Measurements from ENCODE around the gene PAK5. TPM values are rescaled to one million over a fixed set of nuclear protein-coding genes. Genes with fewer than 3 reads are reported as not detected.

Gene PAK5
- total RNA-seq, 1 donor from 2014 or later: 0.10 TPM

DNA sequence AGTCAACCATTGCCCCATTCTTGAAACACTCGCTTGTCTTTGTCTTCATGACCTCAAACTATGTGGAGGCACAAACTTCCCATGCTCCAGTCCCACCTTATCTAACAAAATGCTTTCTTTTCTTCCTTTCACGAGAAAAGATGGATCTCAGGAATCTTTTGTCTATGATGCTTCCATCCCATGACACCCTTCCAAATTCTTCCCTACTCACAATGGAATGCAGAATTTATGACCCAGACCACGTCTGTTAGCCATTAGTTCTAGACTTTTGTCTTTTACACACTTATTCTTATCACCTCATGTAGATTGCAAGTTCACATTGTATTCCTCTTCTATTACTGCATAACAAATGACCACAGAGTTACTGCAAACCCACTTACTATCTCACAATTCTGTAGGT is 348.7 kb downstream of the PAK5 start:
- H3K4me3 Mint-ChIP-seq (ENCODE audit: unreplicated experiment): no peak overlapping the region
- DNase-seq (ENCODE audit: low spot score): no peak
- no peaks in the 10 kb centered on the region for H3K4me1 Mint-ChIP-seq (ENCODE audit: unreplicated experiment)
- H3K27ac Mint-ChIP-seq (ENCODE audit: unreplicated experiment): no peak overlapping the region
- no peaks in the 10 kb centered on the region for H3K27me3 Mint-ChIP-seq (ENCODE audit: unreplicated experiment)
- H3K36me3 Mint-ChIP-seq (ENCODE audit: low read depth, unreplicated experiment): no peaks in the 10 kb centered on the region
- no peaks in the 10 kb centered on the region for H3K9me3 Mint-ChIP-seq (ENCODE audit: unreplicated experiment)
- TF ChIP-seq, protein P1, sequence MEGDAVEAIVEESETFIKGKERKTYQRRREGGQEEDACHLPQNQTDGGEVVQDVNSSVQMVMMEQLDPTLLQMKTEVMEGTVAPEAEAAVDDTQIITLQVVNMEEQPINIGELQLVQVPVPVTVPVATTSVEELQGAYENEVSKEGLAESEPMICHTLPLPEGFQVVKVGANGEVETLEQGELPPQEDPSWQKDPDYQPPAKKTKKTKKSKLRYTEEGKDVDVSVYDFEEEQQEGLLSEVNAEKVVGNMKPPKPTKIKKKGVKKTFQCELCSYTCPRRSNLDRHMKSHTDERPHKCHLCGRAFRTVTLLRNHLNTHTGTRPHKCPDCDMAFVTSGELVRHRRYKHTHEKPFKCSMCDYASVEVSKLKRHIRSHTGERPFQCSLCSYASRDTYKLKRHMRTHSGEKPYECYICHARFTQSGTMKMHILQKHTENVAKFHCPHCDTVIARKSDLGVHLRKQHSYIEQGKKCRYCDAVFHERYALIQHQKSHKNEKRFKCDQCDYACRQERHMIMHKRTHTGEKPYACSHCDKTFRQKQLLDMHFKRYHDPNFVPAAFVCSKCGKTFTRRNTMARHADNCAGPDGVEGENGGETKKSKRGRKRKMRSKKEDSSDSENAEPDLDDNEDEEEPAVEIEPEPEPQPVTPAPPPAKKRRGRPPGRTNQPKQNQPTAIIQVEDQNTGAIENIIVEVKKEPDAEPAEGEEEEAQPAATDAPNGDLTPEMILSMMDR (IDR thresholded peaks at IDR 0.05; ENCODE audit: unreplicated experiment): no peak

DNA sequence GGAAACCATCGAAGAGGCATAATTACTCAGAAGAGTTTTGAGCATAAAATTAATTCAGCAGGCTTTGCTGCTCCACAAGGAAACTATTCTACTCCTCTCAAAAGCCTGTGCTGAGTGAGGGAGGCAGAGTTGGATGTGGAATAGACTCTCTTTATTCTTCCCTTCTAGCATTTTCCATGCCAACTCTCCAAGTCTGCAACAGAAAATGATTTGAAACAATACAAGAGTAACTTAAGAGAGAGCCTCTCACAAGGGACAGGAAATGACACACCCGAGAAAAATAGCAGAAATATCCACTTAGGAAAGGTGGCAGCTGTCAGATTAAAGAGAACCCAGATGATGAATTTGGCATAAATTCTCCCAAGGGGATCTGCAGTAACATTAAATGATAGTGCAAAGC is 350.8 kb downstream of the PAK5 start:
- Mint-ChIP-seq H3K27me3 (ENCODE audit: unreplicated experiment) (no peaks in the 10 kb centered on the region), H3K36me3 (ENCODE audit: low read depth, unreplicated experiment) (no peaks in the 10 kb centered on the region), H3K4me3 (ENCODE audit: unreplicated experiment) (no peak overlapping the region), H3K9me3 (ENCODE audit: unreplicated experiment) (no peaks in the 10 kb centered on the region), H3K4me1 (ENCODE audit: unreplicated experiment) (no peaks in the 10 kb centered on the region), H3K27ac (ENCODE audit: unreplicated experiment) (no peak overlapping the region)
- TF ChIP-seq, protein P1 (IDR thresholded peaks at IDR 0.05; ENCODE audit: unreplicated experiment): no peak
- DNase-seq (ENCODE audit: low spot score): no peak

Other genes starting within 250 kb of the PAK5 start
- 1.2 TPM for gene ANKEF1, start 195.9 kb upstream of the PAK5 start, total RNA-seq (ENCODE audit: unreplicated experiment)